KMS-11 (cell line): ENCODE data around the gene KCNIP1.

ENCODE experiments used
- H2AFZ ChIP-seq: fragments of 200-600 bp; sonication (generic); 2 replicates; pipeline ENCODE4 v1.6.1; 2016; ENCODE audit warnings: antibody characterized with exemption, mixed run types, low read depth
- H3K27ac ChIP-seq: fragments of 200-600 bp; sonication (generic); 2 replicates; pipeline ENCODE4 v1.6.1; 2016; ENCODE audit warnings: mild to moderate bottlenecking, mixed run types
- H3K27me3 ChIP-seq: fragments of 200-600 bp; sonication (generic); 2 replicates; pipeline ENCODE4 v1.6.1; 2017; ENCODE audit warnings: mild to moderate bottlenecking, low read depth, mixed run types, moderate library complexity; ENCODE audit not compliant: insufficient read depth
- H3K36me3 ChIP-seq: fragments of 200-600 bp; sonication (generic); 2 replicates; pipeline ENCODE4 v1.6.1; 2017; ENCODE audit warnings: mild to moderate bottlenecking, mixed run types; ENCODE audit not compliant: insufficient read depth
- H3K4me1 ChIP-seq: fragments of 200-600 bp; sonication (generic); 2 replicates; pipeline ENCODE4 v1.6.1; 2016; ENCODE audit warnings: mild to moderate bottlenecking, low read depth, mixed run types; ENCODE audit not compliant: poor library complexity, severe bottlenecking
- H3K4me2 ChIP-seq: fragments of 200-600 bp; sonication (generic); 2 replicates; pipeline ENCODE4 v1.7.0; 2016; ENCODE audit warnings: mild to moderate bottlenecking, mixed run types
- H3K4me3 ChIP-seq: fragments of 200-600 bp; sonication (generic); IDR thresholded peaks from 2 replicates; pipeline ENCODE4 v1.6.1; 2017; ENCODE audit warnings: low read depth, low read length, mixed read lengths; ENCODE audit not compliant: insufficient read depth
- H3K79me2 ChIP-seq: fragments of 200-600 bp; sonication (generic); 2 replicates; pipeline ENCODE4 v1.6.1; 2016; ENCODE audit warnings: low read depth, mixed run types; ENCODE audit not compliant: insufficient read depth
- H3K9ac ChIP-seq: fragments of 200-600 bp; sonication (generic); 2 replicates; pipeline ENCODE4 v1.6.1; 2016; ENCODE audit warnings: mild to moderate bottlenecking, mixed run types
- H4K20me1 ChIP-seq: fragments of 200-600 bp; sonication (generic); 2 replicates; pipeline ENCODE4 v1.6.1; 2016; ENCODE audit warnings: mild to moderate bottlenecking, mixed run types; ENCODE audit not compliant: insufficient read depth
- TF ChIP-seq, protein P1 (sequence below): fragments of 200-600 bp; sonication (generic); conservative IDR thresholded peaks from 2 replicates; pipeline ENCODE4 v1.6.1; 2017; ENCODE audit warnings: low read depth, mild to moderate bottlenecking, antibody characterized with exemption, low read length, moderate library complexity, mixed read lengths

Gene KCNIP1

DNA sequence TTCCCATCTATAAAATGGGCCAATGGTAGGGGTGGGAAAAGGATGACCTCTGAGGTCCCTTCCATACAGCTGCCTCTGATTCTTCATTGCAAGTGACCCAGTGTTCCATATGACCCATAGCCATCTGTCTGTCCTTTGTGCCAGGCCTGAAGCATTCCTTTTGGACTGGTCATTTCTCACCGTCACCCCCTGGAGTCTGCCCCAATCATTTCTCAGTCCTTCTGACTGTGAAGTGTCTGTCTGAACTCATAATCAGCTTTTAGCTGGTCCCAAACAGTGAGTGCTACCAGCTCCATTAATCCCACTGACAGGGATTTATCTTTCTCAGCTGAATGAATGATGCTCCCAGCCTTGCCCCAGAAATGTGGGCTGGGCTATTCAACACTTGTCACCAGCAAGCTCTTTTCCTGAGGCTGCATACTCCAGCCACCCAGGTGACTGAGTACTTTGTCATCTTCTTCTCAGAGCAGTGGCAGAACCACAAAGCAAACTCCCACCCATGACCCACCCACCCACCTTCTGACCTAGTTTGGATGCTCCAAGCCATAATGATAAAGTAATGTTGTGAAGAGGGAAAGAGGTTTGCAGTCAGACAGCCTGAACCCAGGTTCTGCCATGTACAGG lies 37.4 kb downstream of the KCNIP1 start:
- Histone ChIP-seq H3K4me2 (no peak overlapping the region), H4K20me1 (no peaks in the 10 kb centered on the region), H3K79me2 (no peaks in the 10 kb centered on the region), H2AFZ (no peak overlapping the region), H3K27ac (no peak overlapping the region), H3K4me1 (no peaks in the 10 kb centered on the region), H3K27me3 (no peaks in the 10 kb centered on the region), H3K4me3 (no peak overlapping the region), H3K9ac (no peak overlapping the region), H3K36me3 (no peaks in the 10 kb centered on the region)
- TF ChIP-seq, protein P1, sequence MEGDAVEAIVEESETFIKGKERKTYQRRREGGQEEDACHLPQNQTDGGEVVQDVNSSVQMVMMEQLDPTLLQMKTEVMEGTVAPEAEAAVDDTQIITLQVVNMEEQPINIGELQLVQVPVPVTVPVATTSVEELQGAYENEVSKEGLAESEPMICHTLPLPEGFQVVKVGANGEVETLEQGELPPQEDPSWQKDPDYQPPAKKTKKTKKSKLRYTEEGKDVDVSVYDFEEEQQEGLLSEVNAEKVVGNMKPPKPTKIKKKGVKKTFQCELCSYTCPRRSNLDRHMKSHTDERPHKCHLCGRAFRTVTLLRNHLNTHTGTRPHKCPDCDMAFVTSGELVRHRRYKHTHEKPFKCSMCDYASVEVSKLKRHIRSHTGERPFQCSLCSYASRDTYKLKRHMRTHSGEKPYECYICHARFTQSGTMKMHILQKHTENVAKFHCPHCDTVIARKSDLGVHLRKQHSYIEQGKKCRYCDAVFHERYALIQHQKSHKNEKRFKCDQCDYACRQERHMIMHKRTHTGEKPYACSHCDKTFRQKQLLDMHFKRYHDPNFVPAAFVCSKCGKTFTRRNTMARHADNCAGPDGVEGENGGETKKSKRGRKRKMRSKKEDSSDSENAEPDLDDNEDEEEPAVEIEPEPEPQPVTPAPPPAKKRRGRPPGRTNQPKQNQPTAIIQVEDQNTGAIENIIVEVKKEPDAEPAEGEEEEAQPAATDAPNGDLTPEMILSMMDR = no peak

DNA sequence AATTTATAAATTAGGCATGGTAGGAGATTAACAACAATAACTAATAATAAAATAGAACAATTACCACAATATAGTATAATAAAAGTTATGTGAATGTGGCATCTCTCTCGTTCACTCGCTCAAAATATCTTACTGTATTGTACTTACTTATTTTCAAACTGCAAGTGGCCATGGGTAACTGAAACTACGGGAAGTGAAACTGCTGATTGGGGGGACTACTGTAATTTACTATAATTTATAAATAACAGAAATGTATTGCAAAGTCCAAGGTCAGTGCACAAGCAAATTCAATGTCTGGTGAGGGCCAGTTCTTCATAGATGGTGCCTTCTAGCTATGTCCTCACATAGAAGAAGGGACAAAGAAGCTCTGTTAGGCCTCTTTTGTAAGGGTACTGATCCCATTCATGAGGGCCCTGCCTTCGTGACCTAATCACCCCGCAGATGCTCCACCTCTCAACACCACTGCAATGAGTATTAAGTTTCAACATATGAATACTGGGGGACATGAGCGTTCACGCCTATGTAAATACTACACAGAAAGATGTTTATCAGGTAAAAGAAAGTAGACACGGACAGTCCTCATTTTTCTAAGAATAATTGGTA lies 39.0 kb downstream of the KCNIP1 start:
- H3K4me2 ChIP-seq = no peak overlapping the region
- no peak overlapping the region for H2AFZ ChIP-seq
- TF ChIP-seq, protein P1 = no peak
- no peaks in the 10 kb centered on the region for H3K36me3 ChIP-seq
- no peaks in the 10 kb centered on the region for H3K79me2 ChIP-seq
- no peak overlapping the region for H3K4me3 ChIP-seq
- H3K4me1 ChIP-seq = no peaks in the 10 kb centered on the region
- no peaks in the 10 kb centered on the region for H4K20me1 ChIP-seq
- H3K27ac ChIP-seq = no peak overlapping the region
- H3K27me3 ChIP-seq = no peaks in the 10 kb centered on the region
- H3K9ac ChIP-seq = no peak overlapping the region

DNA sequence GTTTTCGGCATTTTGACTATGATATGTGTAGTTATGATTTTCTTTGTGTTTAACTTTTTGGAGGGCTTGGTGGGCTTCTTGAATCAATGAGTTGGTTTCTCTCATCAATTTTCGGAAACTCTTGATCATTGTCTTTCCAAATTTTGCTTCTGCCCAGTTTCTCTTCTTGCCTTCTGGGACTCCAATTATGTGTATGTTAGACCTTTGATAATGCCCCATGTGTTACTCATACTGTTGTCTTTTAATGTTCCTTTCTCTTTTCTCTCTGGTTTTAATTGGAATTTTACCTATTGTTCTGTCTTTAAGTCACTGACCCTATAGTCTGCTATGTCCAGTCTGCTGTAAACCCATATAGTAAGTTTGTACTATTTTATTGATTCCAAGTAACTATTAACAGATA lies 41.5 kb downstream of the KCNIP1 start:
- H3K9ac ChIP-seq = no peak overlapping the region

DNA sequence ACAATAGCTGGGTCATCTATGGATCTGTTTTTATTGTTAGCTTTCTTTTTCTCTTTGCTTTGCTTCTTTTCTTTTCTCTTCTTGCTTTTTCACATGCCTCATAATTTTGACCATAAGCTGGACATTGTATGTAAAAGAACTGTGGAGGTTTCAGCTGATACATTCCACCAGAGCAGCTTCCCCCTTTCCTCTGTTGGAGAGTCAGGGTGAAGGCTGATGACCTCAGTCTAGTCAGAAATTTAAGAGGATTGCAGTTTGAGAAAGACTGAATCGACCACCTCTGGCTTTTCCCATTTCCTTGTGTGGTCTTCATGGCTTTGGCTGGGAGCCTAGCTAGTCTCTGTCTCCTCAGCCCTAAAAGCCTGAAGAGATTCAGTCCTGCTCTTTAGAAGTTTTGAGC lies 42.0 kb downstream of the KCNIP1 start:
- Histone ChIP-seq H3K36me3 (no peaks in the 10 kb centered on the region), H3K79me2 (no peaks in the 10 kb centered on the region), H3K4me1 (no peaks in the 10 kb centered on the region), H3K27me3 (no peaks in the 10 kb centered on the region), H3K4me2 (no peak overlapping the region), H4K20me1 (no peaks in the 10 kb centered on the region), H3K27ac (no peak overlapping the region), H2AFZ (no peak overlapping the region), H3K9ac (no peak overlapping the region), H3K4me3 (no peak overlapping the region)
- TF ChIP-seq, protein P1 = no peak

More for the DNA sequence above, 41.5 kb downstream of the KCNIP1 start:
- Histone ChIP-seq H3K36me3 (no peaks in the 10 kb centered on the region), H4K20me1 (no peaks in the 10 kb centered on the region), H2AFZ (no peak overlapping the region), H3K4me2 (no peak overlapping the region), H3K27ac (no peak overlapping the region), H3K4me1 (no peaks in the 10 kb centered on the region), H3K79me2 (no peaks in the 10 kb centered on the region), H3K4me3 (no peak overlapping the region), H3K27me3 (no peaks in the 10 kb centered on the region)
- TF ChIP-seq, protein P1 = no peak
